Chondrocyte (in vitro differentiated cells): ENCODE measurements around the gene MTFMT. TPM values are rescaled to one million over a fixed set of nuclear protein-coding genes. Genes with fewer than 3 reads are reported as not detected.

Source experiments
- DNase-seq: peaks from one replicate; pipeline ENCODE4 v3.0.0; 2021; ENCODE audit warnings: mixed read lengths, low spot score
- H3K27ac Mint-ChIP-seq: one replicate; pipeline ENCODE4 v1.8.0; 2021; ENCODE audit warnings: mild to moderate bottlenecking, moderate library complexity, mixed read lengths; ENCODE audit not compliant: unreplicated experiment
- H3K27me3 Mint-ChIP-seq: 2 replicates; pipeline ENCODE4 v1.8.0; 2021; ENCODE audit warnings: low read depth, mixed read lengths
- H3K36me3 Mint-ChIP-seq: 2 replicates; pipeline ENCODE4 v1.8.0; 2021; ENCODE audit warnings: low read depth, mixed read lengths
- H3K4me1 Mint-ChIP-seq: 2 replicates; pipeline ENCODE4 v1.8.0; 2021; ENCODE audit warnings: low read depth, mild to moderate bottlenecking, mixed read lengths
- H3K4me3 Mint-ChIP-seq: one replicate; pipeline ENCODE4 v1.8.0; 2021; ENCODE audit warnings: mild to moderate bottlenecking, moderate library complexity, mixed read lengths; ENCODE audit not compliant: unreplicated experiment
- H3K9me3 Mint-ChIP-seq: 2 replicates; pipeline ENCODE4 v1.8.0; 2021; ENCODE audit warnings: low read depth, mixed read lengths
- total RNA-seq: library from RNA; stranded (reverse); gene quantifications from 3 replicates; pipeline ENCODE4 v1.2.1, GENCODE V29; 2021
- TF ChIP-seq, protein P1 (sequence below): fragments of 200-600 bp; sonication (generic); IDR thresholded peaks from 2 replicates; pipeline ENCODE4 v1.5.0; 2021; ENCODE audit warnings: antibody characterized with exemption, mild to moderate bottlenecking, moderate library complexity

Gene MTFMT
- total RNA-seq, 1 donor from 2014 or later, result 13.4 TPM

DNA sequence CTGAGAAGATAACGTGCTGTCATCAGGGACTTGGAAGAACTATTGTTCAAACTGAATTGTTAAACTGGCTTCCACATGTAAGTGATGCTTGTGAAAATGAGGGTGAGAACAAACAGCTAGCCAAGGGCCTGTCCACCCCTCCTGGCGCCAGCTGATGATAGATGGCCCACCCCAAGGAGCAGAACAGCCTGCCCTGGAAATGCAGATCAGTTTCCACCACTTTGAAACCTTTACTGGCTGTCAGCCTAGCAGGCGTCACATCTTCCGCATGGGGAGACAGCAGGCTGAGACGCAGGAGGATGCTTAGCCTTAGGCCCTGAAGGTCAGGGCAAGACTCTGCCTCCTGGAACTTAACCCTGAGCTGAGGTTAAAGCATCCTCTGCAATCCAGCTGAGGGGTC is 9.4 kb upstream of the MTFMT start:
- H3K36me3 Mint-ChIP-seq, result no peaks in the 10 kb centered on the region
- H3K9me3 Mint-ChIP-seq, result no peaks in the 10 kb centered on the region
- TF ChIP-seq, protein P1, sequence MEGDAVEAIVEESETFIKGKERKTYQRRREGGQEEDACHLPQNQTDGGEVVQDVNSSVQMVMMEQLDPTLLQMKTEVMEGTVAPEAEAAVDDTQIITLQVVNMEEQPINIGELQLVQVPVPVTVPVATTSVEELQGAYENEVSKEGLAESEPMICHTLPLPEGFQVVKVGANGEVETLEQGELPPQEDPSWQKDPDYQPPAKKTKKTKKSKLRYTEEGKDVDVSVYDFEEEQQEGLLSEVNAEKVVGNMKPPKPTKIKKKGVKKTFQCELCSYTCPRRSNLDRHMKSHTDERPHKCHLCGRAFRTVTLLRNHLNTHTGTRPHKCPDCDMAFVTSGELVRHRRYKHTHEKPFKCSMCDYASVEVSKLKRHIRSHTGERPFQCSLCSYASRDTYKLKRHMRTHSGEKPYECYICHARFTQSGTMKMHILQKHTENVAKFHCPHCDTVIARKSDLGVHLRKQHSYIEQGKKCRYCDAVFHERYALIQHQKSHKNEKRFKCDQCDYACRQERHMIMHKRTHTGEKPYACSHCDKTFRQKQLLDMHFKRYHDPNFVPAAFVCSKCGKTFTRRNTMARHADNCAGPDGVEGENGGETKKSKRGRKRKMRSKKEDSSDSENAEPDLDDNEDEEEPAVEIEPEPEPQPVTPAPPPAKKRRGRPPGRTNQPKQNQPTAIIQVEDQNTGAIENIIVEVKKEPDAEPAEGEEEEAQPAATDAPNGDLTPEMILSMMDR, result no peak
- H3K27me3 Mint-ChIP-seq, result no peaks in the 10 kb centered on the region
- H3K27ac Mint-ChIP-seq, result no peak overlapping the region
- H3K4me3 Mint-ChIP-seq, result no peak overlapping the region
- H3K4me1 Mint-ChIP-seq, result no peaks in the 10 kb centered on the region
- no peak for DNase-seq

- H3K27ac Mint-ChIP-seq, result no peak overlapping the region
- H3K27me3 Mint-ChIP-seq, result no peaks in the 10 kb centered on the region
- H3K4me3 Mint-ChIP-seq, result no peak overlapping the region
- DNase-seq, result no peak
- no peaks in the 10 kb centered on the region for H3K9me3 Mint-ChIP-seq
- TF ChIP-seq, protein P1, result no peak
- no peaks in the 10 kb centered on the region for H3K36me3 Mint-ChIP-seq
- peaks cover 3% of the 10 kb centered on the region for H3K4me1 Mint-ChIP-seq
Observed at GRCh38 chr15:65038428-65038827, 9.0 kb upstream of the MTFMT start.

DNA sequence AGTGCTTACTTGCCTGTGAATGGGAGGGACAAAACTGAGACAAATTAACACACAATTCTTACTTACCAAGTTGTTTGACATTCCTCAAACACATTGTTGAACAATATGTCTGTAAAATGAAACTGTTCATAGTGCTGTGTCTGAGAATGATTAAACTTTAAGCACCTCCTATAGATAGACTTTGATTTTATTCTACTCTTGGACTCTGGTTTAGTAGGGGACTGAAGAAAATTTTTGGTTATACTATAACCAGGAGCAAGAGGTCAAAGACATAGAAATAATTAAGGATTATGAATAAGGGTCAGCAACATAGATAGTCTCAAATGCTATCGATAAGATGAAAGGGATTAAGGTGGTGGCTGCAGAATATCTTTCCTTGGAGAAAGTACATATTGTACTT is 7.9 kb upstream of the MTFMT start:
- Mint-ChIP-seq H3K36me3 (no peaks in the 10 kb centered on the region), H3K4me3 (no peak overlapping the region), H3K27me3 (no peaks in the 10 kb centered on the region), H3K9me3 (no peaks in the 10 kb centered on the region), H3K27ac (no peak overlapping the region), H3K4me1 (peaks cover 6% of the 10 kb centered on the region)
- TF ChIP-seq, protein P1, result no peak
- no peak for DNase-seq

DNA sequence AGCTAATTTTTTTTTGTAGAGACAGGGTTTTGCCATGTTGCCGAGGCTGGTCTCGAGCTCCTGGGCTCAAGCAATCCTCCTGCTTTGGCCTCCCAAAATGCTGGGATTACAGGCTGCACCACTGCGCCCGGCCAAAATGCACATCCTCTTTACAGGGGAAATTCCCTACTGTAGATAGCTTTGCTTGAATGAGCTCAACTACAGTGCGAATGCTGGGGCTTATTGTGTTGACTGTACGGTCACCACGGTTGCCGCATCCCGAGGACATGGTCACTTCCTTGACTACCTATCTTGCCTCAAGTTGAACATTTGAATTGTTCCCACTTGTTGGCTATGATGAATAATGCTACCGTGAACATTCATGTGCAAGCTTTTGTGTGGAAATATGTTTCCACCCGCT is 5.3 kb upstream of the MTFMT start:
- H3K4me1 Mint-ChIP-seq, result peaks cover 6% of the 10 kb centered on the region

GRCh38 chr15:65033659-65034269 is 4.3 kb upstream of the MTFMT start:
- Mint-ChIP-seq H3K36me3 (no peaks in the 10 kb centered on the region), H3K27me3 (no peaks in the 10 kb centered on the region), H3K27ac (no peak overlapping the region), H3K4me1 (peaks cover 6% of the 10 kb centered on the region), H3K4me3 (no peak overlapping the region), H3K9me3 (no peaks in the 10 kb centered on the region)
- TF ChIP-seq, protein P1, result peak; percentile 71
- DNase-seq, result no peak

More for the DNA sequence above, 5.3 kb upstream of the MTFMT start:
- TF ChIP-seq, protein P1, result no peak
- Mint-ChIP-seq H3K27me3 (no peaks in the 10 kb centered on the region), H3K36me3 (no peaks in the 10 kb centered on the region), H3K9me3 (no peaks in the 10 kb centered on the region), H3K27ac (no peak overlapping the region), H3K4me3 (no peak overlapping the region)
- DNase-seq, result no peak
